GM21529 (cell line): Measurements from ENCODE around the gene CFAP119.
"Not testable (repeated sequence)": the region's sequence is repeated elsewhere in the genome, so short reads cannot be mapped to it uniquely, and the experiment has no call there.

ENCODE experiments used
- ATAC-seq: cut with Tn5 transposase; IDR thresholded peaks from one replicate; pipeline ENCODE4 v1.9.1; 2021; ENCODE audit not compliant: unreplicated experiment

Gene CFAP119

GRCh38 chr16:30761928-30762902, at the start of gene CFAP119, which contains the start of gene RNF40:
TSS of gene CFAP119 (minus strand) at chr16:30762062. CDS start at chr16:30761748, 314 bp downstream.
TSS of gene RNF40 (plus strand) at chr16:30762322. CDS start at chr16:30762546, 224 bp downstream.
- peak; percentile 84 for ATAC-seq

GRCh38 chr16:30809675-30810074, 47.8 kb upstream of the CFAP119 start:
- not testable (repeated sequence) for ATAC-seq

- not testable (repeated sequence) for ATAC-seq
Observed at GRCh38 chr16:30808890-30809426, 47.1 kb upstream of the CFAP119 start.

- no peak for ATAC-seq
Observed at GRCh38 chr16:30808146-30808545, 46.3 kb upstream of the CFAP119 start.

GRCh38 chr16:30805370-30806169, 43.7 kb upstream of the CFAP119 start:
- ATAC-seq, result no peak

- ATAC-seq, result no peak
Observed at GRCh38 chr16:30805056-30805369, 43.2 kb upstream of the CFAP119 start.

- no peak for ATAC-seq
Observed at GRCh38 chr16:30802936-30803335, 41.1 kb upstream of the CFAP119 start.

GRCh38 chr16:30797670-30798309, 35.9 kb upstream of the CFAP119 start:
- ATAC-seq, result no peak

- ATAC-seq, result no peak
Observed at GRCh38 chr16:30794634-30795033, 32.8 kb upstream of the CFAP119 start.

- no peak for ATAC-seq
Observed at GRCh38 chr16:30793508-30794069, 31.7 kb upstream of the CFAP119 start.

GRCh38 chr16:30787613-30788378, 25.9 kb upstream of the CFAP119 start:
- ATAC-seq, result no peak

- ATAC-seq, result no peak
Observed at GRCh38 chr16:30786936-30787612, 25.2 kb upstream of the CFAP119 start, which contains the start of gene ZNF629. TSS of gene ZNF629 (minus strand) at chr16:30787205. CDS start at chr16:30784482, 2,723 bp downstream.

- no peak for ATAC-seq
Observed at GRCh38 chr16:30786115-30786935, 24.5 kb upstream of the CFAP119 start.

GRCh38 chr16:30785126-30786106, 23.6 kb upstream of the CFAP119 start:
- ATAC-seq, result no peak

GRCh38 chr16:30784215-30784614, 22.4 kb upstream of the CFAP119 start:
- ATAC-seq, result no peak

- ATAC-seq, result no peak
Observed at GRCh38 chr16:30783280-30784109, 21.6 kb upstream of the CFAP119 start.
